Activated CD4-positive, alpha-beta memory T cell treated with anti-CD3 and anti-CD28 coated beads for 36 hours (primary cell): ENCODE data around the gene JPT2. TPM values are rescaled to one million over a fixed set of nuclear protein-coding genes. Genes with fewer than 3 reads are reported as not detected.
A peak's percentile ranks its signal among the peaks of the same experiment; 100 is the strongest.

Experiments
- CTCF ChIA-PET: fragments of 350-600 bp; sonication (Branson Sonifier 250); formaldehyde crosslinking; loops from one replicate; lab custom pipeline; 2021; ENCODE audit warnings: antibody characterized with exemption, inconsistent platforms; lab: Charles Lee
- POLR2A ChIA-PET: fragments of 350-600 bp; sonication (Branson Sonifier 250); formaldehyde crosslinking; loops from one replicate; lab custom pipeline; 2021; ENCODE audit warnings: antibody characterized with exemption; lab: Charles Lee
- DNase-seq: peaks from one replicate; pipeline ENCODE4 v3.0.0-alpha.2; 2020
- H3K27ac Mint-ChIP-seq: one replicate; pipeline ENCODE4 v1.8.0; 2021; ENCODE audit warnings: mixed read lengths
- H3K27me3 Mint-ChIP-seq: one replicate; pipeline ENCODE4 v1.8.0; 2021; ENCODE audit warnings: mixed read lengths
- H3K36me3 Mint-ChIP-seq: one replicate; pipeline ENCODE4 v1.8.0; 2021; ENCODE audit warnings: mixed read lengths
- H3K4me1 Mint-ChIP-seq: one replicate; pipeline ENCODE4 v1.8.0; 2021; ENCODE audit warnings: low read depth, mixed read lengths
- H3K4me3 Mint-ChIP-seq: one replicate; pipeline ENCODE4 v1.8.0; 2021; ENCODE audit warnings: mild to moderate bottlenecking, mixed read lengths
- H3K9me3 Mint-ChIP-seq: one replicate; pipeline ENCODE4 v1.8.0; 2021; ENCODE audit warnings: mixed read lengths
- intact Hi-C: fragments of 100-400 bp; cut with micrococcal nuclease; formaldehyde crosslinking; loops from one replicate; pipeline ENCODE4 v1.15.1; 2023
- microRNA-seq: library from miRNA; unstranded; fragments of <30 nt; microRNA quantifications from one replicate; pipeline ENCODE4 v1.2.0, GENCODE V29; 2022; ENCODE audit warnings: borderline number of aligned reads, borderline microRNAs expressed, borderline replicate concordance
- total RNA-seq, 2 experiments: library from RNA; stranded (reverse); gene quantifications; one replicate each; pipeline ENCODE4 v1.2.3, GENCODE V29; 2021

JPT2 gene
- total RNA-seq, 2 experiments from 2014 or later = 62.1 to 65.9 TPM

DNA sequence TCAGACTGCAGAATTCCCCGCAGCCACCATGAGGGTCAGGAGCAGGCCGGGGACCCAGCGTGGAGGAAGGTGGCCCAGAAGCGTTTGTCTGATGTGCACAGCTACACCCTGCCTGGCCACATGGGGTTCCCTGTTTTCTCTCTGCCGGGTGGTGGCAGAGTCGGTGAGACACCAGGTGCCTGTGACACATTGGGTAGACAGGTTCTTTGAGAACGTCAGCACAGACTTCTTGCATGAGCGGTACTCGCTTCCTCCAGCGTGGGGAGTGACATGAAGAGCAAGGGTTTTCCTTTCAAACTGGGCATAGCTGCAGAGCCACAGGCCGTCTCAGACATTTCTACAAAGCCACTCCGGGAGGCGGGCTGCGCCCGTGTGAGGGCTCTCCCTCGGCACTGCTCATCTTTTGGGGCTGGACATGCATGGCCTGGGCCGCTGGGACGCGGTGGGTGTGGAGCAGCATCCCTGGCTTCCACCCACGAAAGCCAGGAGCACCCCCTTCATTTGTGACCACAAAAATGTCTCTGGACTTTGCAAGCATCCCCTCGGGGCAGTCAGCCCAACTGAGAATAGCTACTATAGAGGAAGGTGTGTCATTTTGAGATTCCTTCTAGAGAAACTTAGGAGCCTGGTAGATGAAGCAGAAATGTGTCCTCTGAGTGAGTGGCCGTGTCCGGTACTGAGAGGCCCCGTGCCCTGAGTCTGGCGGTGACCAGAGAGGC, 67.3 kb downstream of the JPT2 start:
- ChIA-PET POLR2A (no interaction called here), CTCF (interaction anchor here (1.0 to 1.4 kb wide), 2 partner anchors 22 to 39 kb away, joined by 3 to 5 read pairs; partner anchors contain the start of gene MAPK8IP3)
- no peaks in the 10 kb centered on the region for H3K4me1 Mint-ChIP-seq
- intact Hi-C loops = no loop called here
- no peaks in the 10 kb centered on the region for H3K27me3 Mint-ChIP-seq
- H3K27ac Mint-ChIP-seq = no peak overlapping the region
- DNase-seq = no peak
- no peaks in the 10 kb centered on the region for H3K9me3 Mint-ChIP-seq
- peaks cover 8% of the 10 kb centered on the region for H3K36me3 Mint-ChIP-seq
- no peak overlapping the region for H3K4me3 Mint-ChIP-seq

DNA sequence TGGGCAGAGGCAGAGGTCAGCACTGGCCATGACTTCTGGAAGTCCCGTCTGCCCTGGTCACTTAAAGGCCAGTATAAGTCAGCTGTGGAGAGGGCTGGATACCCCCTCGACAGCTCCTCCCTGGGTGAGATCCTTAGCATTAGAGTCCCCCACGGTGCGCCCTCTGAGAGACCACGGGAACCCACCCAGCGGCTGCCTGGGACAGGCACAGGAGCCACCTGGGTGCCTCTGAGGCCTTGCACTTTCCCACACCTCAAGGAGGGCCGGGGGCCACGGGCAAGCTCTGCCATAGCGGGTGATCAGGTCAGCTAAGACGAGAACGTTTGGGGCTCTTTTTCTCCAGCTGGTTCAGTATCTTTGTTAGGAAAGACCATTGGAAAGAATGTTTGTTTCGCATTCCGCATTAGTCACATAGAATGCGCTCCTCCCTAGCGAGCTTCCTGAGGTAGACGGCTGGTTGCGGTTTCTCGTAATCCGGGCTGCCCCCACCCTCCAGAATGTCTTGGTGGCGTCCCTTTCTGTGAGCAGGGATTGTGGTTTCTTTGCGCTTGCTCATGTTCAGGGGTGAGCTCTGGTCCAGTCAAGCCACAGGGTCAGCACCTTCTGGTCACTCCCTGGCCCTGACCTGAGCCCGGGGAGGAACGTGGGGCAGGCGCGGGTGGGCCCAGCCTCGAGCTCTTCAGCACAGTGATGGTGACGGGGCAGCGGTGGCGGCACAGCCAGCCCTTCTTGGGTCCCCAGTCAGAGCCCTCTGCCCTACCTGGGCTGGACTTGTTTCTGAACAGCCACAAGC, 68.0 kb downstream of the JPT2 start:
- no peaks in the 10 kb centered on the region for H3K4me1 Mint-ChIP-seq
- ChIA-PET POLR2A (no interaction called here), CTCF (interaction anchor here (1.0 to 1.4 kb wide), 2 partner anchors 22 to 40 kb away, joined by 3 to 5 read pairs; partner anchors contain the start of gene MAPK8IP3)
- H3K27me3 Mint-ChIP-seq = no peaks in the 10 kb centered on the region
- peaks cover 5% of the 10 kb centered on the region for H3K36me3 Mint-ChIP-seq
- intact Hi-C loops = no loop called here
- H3K4me3 Mint-ChIP-seq = no peak overlapping the region
- no peak overlapping the region for H3K27ac Mint-ChIP-seq
- no peaks in the 10 kb centered on the region for H3K9me3 Mint-ChIP-seq
- DNase-seq = no peak

DNA sequence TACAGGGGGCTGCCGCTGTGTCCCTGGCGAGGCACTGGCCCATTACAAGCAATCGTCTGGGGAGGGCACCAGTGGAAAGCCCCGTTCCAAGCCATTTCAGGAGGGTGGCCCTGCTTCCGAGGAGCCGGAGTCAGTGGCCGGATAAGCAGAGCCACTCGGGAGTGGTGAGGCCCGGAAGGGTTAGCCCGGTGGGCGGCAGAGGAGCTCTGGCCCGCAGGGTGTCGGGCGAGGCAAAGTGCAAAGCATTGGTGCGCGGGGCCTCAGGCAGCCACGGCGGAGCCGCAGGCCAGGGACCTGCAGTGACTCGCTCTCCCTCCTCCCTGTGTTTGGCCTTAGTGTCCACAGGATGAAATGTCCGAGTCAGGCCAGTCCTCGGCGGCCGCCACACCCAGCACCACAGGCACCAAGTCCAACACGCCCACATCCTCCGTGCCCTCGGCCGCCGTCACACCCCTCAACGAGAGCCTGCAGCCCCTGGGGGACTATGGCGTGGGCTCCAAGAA, 68.7 kb downstream of the JPT2 start:
- no peak overlapping the region for H3K27ac Mint-ChIP-seq
- H3K9me3 Mint-ChIP-seq = no peaks in the 10 kb centered on the region
- no peak overlapping the region for H3K4me3 Mint-ChIP-seq
- POLR2A ChIA-PET = no interaction called here
- H3K4me1 Mint-ChIP-seq = no peaks in the 10 kb centered on the region
- CTCF ChIA-PET = no interaction called here
- H3K36me3 Mint-ChIP-seq = peaks cover 3% of the 10 kb centered on the region
- DNase-seq = no peak
- intact Hi-C loops = no loop called here
- H3K27me3 Mint-ChIP-seq = no peaks in the 10 kb centered on the region

DNA sequence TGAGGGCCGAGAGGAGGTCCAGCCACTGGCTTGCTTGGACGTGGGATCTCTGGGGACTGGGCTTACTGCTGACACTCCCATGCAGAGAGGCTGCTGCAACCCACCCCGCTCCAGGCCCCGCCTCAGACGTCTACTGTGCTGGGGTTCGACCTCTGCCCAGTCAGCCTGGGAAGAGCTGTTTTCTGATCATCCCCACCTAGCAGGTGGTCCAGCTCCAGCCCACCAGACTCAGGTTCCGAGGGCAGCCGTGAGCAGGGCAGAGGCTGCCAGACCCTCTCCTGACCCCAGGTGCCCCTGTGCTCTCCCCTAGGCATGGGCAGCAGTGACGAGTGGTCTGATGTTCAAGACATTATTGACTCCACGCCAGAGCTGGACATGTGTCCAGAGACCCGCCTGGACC, 69.9 kb downstream of the JPT2 start:
- Mint-ChIP-seq H3K4me3 (no peak overlapping the region), H3K27ac (no peak overlapping the region), H3K4me1 (no peaks in the 10 kb centered on the region), H3K36me3 (peaks cover 8% of the 10 kb centered on the region), H3K9me3 (no peaks in the 10 kb centered on the region), H3K27me3 (no peaks in the 10 kb centered on the region)
- intact Hi-C loops = no loop called here
- ChIA-PET POLR2A (no interaction called here), CTCF (no interaction called here)
- no peak for DNase-seq

DNA sequence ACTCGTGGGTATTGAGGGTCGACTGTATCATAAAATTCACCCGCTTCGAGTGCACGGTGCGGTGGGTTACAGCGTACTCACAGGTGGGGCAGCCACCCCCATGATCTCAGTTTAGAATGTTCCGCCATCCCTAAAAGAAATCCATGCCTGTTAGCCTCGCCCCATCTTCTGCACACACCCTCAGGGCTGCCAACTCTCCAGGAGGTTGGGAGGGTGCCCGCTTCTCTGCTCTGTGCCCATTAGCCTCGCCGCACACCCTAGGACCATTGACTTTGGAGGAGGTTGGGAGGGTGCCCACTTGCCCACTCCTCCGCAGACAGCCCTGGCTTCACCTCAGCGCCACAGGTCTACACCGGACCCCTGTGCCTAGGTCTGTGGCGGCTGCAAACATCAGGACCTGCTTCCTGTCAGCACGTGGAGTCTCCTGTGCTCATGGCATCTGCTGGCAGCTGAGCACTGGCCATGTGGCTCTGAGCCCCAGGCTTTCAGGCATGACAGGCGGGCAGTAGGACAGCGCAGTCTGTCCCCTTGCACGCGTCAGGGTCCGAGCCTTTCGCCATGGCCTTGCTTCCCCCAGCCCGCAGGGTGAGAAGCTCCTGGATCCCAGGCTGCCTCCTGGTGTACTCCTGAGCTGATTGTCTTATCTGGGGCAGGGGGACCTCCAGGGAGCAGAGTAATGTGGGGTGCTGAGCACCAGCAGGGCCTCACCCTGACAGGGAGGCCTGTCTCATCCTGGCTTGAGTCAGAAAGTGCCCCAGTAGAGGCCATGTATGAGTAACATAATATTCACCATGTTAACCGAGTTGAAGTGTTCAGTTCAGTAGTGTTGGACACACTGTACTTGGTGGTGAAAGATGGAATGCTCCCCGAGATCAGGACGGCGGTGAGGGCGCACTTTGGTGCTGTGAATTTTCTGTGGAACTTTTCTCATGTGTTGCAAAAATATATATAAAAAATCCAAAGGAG, 71.4 kb downstream of the JPT2 start:
- no peak for DNase-seq
- Mint-ChIP-seq H3K27me3 (no peaks in the 10 kb centered on the region), H3K27ac (no peak overlapping the region), H3K36me3 (peaks cover 10% of the 10 kb centered on the region), H3K4me3 (no peak overlapping the region), H3K4me1 (no peaks in the 10 kb centered on the region), H3K9me3 (no peaks in the 10 kb centered on the region)
- ChIA-PET POLR2A (no interaction called here), CTCF (interaction anchor here (1.0 kb wide), 1 partner anchor 26 kb away, joined by 3 read pairs; no protein-coding TSS in a partner anchor)
- intact Hi-C loops = no loop called here

Small RNA genes within 50 kb of the gene (microRNA-seq; reads per million reads assigned to microRNA genes)
- gene MIR3177 = 5.1 reads per million, percentile 14 among the genes with 10 or more reads in this experiment

Other genes starting within 250 kb of the JPT2 start
- gene PERCC1, start 247.2 kb upstream of the JPT2 start, total RNA-seq = not detected
- 1 to 10 TPM; 1.5 to 3.0 TPM for gene CCDC154, start 233.7 kb upstream of the JPT2 start, total RNA-seq
- gene CLCN7, start 203.3 kb upstream of the JPT2 start, total RNA-seq = 10 to 100 TPM; 27.1 to 33.6 TPM
- gene PTX4, start 189.3 kb upstream of the JPT2 start, total RNA-seq = not detected
- gene TELO2, start 184.9 kb upstream of the JPT2 start, total RNA-seq = 10 to 100 TPM; 62.6 to 63.2 TPM
- 10 to 100 TPM; 14.8 to 15.5 TPM for gene TMEM204, start 144.6 kb upstream of the JPT2 start, total RNA-seq
- gene IFT140, start 66.2 kb upstream of the JPT2 start, total RNA-seq = 1 to 10 TPM; 8.4 to 9.5 TPM
- 10 to 100 TPM; 14.5 to 14.6 TPM for gene CRAMP1, start 65.9 kb upstream of the JPT2 start, total RNA-seq
- 10 to 100 TPM; 51.7 to 56.8 TPM for gene MAPK8IP3, start 27.9 kb downstream of the JPT2 start, total RNA-seq
- gene NME3, start 93.3 kb downstream of the JPT2 start, total RNA-seq = 10 to 100 TPM; 53.0 to 53.1 TPM
- 10 to 100 TPM; 11.9 to 15.3 TPM for gene EME2, start 94.5 kb downstream of the JPT2 start, total RNA-seq
- gene MRPS34, start 94.9 kb downstream of the JPT2 start, total RNA-seq = 100 to 1,000 TPM; 151 to 152 TPM
- gene SPSB3, start 104.3 kb downstream of the JPT2 start, total RNA-seq = 10 to 100 TPM; 21.2 to 21.8 TPM
- gene NUBP2, start 104.7 kb downstream of the JPT2 start, total RNA-seq = 10 to 100 TPM; 45.9 to 48.0 TPM
- not detected for gene IGFALS, start 115.4 kb downstream of the JPT2 start, total RNA-seq
- gene HAGH, start 148.5 kb downstream of the JPT2 start, total RNA-seq = 10 to 100 TPM; 45.1 to 46.2 TPM
- 1 to 10 TPM; 8.5 to 8.8 TPM for gene FAHD1, start 148.9 kb downstream of the JPT2 start, total RNA-seq
- not detected for gene MEIOB, start 193.9 kb downstream of the JPT2 start, total RNA-seq
- gene HS3ST6, start 240.1 kb downstream of the JPT2 start, total RNA-seq = not detected